ENCODE results near the gene RHBDL3. TPM values are rescaled to one million over a fixed set of nuclear protein-coding genes. Genes with fewer than 3 reads are reported as not detected.
"Not testable (repeated sequence)": the region's sequence is repeated elsewhere in the genome, so short reads cannot be mapped to it uniquely, and the experiment has no call there.

Gene RHBDL3
- total RNA-seq, 2 donors from 2014 or later, result 0.86 TPM; not detected in 1

DNA sequence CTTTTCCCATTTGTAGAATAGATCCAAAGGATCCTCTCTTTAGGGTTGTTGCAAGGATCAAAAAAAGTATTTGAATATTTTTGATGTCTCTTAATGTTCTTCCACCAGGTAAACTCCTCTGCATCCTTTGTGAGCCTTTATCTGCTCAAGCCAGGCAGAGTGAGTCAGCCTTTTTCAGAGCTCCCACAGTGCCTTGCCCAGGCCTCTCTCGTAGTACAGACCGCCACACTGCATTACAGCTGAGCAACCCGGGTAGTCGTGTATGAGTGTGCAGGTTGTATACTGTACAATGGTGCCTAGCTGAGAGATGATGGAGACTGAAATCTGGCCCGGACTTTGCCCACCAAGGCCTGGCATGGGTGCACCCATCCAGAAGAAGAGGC, 20.9 kb downstream of the RHBDL3 start:
- intact Hi-C loops (cut with DNase I), result no loop called here
- no peak for DNase-seq (ENCODE audit: low spot score)

DNA sequence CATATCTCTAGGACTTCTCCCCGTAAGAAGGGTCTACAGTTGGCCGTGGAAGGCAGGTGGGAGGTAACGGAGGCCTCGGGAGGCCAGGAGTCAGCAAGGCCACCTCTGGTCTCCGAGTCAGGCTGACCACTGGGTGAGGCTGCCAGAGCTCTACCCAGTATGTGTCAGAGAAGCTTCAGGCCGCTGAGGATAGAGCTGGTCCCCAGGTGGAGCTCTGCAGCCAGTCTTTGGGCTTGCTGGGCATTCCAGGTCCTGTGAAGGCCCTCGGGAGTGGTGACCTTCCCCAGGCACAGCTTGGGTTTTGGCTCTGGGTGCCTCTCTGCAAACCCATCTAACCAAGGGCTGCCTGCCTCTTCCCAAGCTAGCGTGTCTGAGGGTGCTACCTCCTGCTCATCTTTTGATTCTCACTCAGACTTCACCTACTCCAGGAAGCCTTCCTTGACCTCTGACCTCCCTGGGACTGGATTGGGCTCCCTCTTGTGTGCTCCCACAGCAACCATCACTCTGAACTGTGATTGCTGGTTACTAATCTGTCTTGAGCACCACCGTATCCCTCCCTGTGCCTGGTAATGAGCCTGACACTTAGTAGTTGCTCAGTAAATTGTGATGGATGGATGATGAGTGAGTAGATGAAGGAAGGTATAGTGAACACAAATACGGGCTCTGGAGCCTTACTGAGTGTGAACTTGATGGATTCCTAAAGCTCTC, 22.3 kb downstream of the RHBDL3 start:
- intact Hi-C loops (cut with DNase I), result no loop called here
- no peak for DNase-seq (ENCODE audit: low spot score)

DNA sequence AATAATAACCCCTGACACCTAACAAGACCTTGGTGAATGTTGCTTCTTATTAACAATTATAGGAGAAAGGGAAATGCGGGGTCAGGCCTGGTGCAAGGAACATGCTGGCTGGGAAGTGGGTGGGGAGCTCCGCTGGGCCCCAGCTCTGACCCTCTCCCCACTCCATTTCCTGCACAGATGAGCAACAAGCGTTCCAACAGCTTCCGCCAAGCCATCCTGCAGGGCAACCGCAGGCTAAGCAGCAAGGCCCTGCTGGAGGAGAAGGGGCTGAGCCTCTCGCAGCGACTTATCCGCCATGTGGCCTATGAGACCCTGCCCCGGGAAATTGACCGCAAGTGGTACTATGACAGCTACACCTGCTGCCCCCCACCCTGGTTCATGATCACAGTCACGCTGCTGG, 23.0 kb downstream of the RHBDL3 start:
- intact Hi-C loops (cut with DNase I), result no loop called here

DNA sequence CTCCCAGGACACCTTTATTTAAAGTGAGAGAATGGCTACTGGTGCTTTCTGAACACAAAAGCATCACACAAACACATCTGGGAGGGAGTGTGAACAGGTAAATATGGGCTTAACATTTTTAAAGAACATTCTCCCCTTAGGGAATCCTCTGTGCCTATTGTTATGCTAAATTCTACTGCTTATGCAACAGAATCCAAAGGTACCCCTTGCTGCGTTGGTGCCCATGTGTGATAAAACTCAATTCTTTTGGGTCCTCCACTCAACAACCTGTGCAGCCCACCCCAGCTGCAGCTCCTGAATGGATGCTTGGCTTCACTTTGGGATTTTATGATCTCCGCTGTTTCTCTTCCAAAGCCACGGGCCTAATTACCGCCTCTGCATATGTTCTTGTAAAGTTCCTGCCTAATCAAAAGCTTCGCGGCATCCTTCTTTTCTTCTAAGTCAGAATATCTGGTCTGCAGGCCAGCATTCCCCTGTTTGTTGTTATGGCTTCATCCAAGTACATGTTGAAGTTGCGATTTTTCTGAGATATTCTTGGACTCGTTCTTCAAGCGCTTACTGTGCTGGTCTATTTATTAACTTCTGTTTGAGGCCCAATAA, 23.9 kb downstream of the RHBDL3 start:
- no peak for DNase-seq (ENCODE audit: low spot score)
- intact Hi-C loops (cut with DNase I), result no loop called here

More for the DNA sequence above, 23.0 kb downstream of the RHBDL3 start:
- no peak for DNase-seq (ENCODE audit: low spot score)

DNA sequence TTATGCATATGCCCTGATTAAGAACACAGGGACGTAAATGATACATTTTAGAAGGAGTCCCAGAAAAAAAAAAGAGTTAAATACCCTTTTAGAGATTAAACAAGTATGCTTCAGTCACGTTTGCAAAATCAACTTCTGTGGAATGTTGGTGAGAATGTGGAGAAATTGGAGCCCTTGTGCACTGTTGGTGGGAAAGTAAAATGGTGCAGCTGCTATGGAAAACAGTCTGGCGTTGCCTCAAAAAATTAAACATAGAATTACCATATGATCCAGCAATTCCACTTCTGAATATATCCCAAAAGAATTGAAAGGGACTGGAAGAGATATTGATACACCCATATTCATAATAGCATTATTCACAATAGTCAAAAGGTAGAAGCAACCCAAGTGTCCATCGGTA, 26.5 kb downstream of the RHBDL3 start:
- intact Hi-C loops (cut with DNase I), result no loop called here
- no peak for DNase-seq (ENCODE audit: low spot score)

DNA sequence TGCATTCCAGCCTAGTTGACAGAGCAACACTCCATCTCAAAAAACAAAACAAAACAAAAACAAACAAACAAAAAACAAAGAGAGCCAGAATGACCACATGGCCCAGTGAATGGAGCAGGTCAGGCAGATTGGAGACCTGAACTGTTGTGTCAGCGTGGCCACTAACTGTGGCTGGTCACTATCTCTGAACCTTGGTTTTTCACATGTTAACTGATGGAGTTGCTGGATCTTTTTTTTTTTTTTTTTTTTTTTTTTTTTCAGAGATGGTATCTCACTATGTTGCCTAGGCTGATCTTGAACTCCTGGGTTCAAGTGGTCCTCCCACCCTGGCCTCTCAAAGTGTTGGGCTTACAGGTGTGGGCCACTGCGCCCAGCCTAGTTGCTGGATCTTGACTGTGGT, 31.8 kb downstream of the RHBDL3 start:
- intact Hi-C loops (cut with DNase I), result no loop called here
- DNase-seq (ENCODE audit: low spot score), result no peak

DNA sequence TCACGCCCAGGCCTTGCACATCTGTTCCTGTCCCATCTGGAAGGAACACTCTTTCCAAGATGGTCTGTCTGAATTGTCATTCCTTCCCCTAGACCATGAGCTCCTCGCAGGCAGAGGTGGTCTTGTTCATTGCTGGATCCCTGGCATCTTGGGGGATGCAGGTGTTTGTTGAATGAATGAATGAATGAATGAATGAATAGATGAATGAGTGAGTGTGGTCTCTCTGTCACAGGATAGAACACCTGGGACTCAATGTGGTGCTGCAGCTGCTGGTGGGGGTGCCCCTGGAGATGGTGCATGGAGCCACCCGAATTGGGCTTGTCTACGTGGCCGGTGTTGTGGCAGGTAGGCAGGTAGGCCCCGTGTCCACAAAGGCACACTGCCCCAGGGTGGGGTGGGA, 32.2 kb downstream of the RHBDL3 start:
- DNase-seq (ENCODE audit: low spot score), result no peak
- intact Hi-C loops (cut with DNase I), result no loop called here

DNA sequence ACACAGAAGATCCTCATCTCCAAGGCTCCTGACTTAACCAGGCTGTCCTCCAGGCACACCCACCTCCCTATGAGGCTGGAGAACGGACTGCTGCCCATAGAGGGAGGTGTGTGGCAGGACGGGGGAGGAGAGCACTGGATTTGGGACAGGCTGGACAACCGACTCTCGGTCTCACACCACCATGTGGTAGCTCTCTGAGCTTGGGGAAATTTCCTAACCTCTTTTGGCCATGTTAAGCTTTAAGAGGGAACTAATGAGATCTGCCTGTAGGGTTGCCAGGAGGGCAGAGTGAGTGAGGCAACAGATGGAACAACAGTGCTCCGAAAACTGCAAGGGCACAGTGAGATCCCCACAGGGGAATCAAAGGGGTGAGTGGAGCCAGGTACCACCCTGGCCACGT, 32.7 kb downstream of the RHBDL3 start:
- intact Hi-C loops (cut with DNase I), result no loop called here

DNA sequence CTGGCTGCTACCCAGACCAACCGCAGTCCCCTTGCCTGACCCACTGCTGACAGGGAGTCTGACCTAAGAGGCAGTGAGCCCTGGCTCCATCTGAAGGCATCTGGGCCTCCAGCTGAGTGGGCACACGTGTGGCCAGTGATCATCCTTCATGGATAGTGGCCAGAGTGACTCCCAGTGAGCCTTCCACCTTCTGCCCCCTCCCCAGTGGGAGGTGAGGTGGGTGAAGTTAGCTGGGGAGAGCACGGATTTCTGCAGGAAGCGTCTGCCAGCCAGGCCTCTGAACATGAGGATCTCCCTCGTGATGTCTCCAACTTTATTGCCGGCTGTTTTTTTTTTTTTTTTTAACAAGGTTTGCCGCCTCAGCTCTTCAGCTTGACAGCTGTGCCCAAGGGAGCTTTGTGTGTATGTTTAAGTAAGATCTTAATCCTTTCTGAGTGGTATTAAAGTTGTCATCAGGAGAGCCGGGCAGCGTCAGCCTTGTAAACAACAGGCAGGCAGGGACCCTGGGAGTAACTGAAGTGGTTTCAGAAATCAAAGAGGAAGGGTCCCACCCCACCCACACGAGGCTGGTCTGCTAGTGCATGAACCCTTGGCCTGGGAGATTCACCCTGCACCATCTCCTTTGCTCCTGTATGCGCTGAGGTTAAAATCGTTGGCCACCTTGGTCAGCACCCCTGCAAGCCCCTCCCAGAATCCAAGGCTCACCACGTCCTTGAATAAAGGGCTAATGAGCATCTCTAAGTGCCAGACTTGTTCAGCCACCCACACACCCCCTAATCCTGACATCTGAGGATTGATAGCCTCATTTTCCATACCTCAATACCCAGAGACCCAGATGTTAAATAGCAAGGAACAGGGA, 33.3 kb downstream of the RHBDL3 start:
- no peak for DNase-seq (ENCODE audit: low spot score)

More for the DNA sequence above, 32.7 kb downstream of the RHBDL3 start:
- DNase-seq (ENCODE audit: low spot score), result no peak

DNA sequence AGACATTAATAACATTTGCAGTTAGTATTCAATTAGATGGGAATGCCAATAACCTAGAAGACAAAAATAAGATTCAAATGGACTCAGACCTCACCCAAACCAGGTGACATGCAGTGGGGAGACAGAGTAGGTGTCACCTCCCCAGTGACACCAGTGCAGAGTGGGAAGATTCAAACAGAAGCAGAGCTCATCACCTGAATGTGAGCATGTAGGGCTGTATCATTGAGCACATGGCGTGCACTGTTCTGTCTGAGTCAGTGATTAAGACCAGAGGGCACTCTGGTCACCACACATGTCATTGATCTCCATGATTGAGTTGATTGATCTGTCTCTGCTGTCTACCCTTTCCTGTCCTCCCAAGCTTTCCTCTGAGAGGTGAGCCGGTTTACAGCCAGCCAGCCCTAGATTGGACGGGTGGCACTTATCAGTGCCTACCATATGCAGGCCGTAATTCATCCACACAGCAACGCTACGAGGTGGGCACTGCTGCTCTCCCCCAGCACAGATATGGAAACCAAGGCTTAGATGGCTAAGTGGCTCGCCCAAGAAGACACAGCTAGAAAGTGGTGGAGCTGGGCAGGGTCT, 34.0 kb downstream of the RHBDL3 start:
- intact Hi-C loops (cut with DNase I), result no loop called here
- no peak for DNase-seq (ENCODE audit: low spot score)

More for the DNA sequence above, 33.3 kb downstream of the RHBDL3 start:
- intact Hi-C loops (cut with DNase I), result no loop called here

DNA sequence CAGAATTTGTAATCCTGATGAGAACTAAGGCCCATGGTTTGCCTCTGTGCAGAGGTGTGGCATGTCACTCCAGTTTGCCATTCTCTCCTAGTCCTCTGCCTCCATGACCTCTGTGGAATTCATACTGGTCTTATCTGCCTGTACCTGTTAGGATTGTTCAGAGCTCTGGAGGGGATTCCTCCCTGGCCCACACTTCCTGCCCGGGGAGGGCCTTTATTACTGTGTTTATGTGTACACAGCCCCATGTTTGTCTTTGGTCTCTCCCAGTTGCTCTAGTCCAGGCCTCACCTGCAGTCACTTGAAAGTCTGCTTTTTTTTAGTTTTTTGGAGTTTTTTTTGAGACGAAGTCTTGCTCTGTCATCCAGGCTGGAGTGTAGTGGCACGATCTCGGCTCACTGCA, 36.4 kb downstream of the RHBDL3 start:
- intact Hi-C loops (cut with DNase I), result no loop called here
- DNase-seq (ENCODE audit: low spot score), result no peak

DNA sequence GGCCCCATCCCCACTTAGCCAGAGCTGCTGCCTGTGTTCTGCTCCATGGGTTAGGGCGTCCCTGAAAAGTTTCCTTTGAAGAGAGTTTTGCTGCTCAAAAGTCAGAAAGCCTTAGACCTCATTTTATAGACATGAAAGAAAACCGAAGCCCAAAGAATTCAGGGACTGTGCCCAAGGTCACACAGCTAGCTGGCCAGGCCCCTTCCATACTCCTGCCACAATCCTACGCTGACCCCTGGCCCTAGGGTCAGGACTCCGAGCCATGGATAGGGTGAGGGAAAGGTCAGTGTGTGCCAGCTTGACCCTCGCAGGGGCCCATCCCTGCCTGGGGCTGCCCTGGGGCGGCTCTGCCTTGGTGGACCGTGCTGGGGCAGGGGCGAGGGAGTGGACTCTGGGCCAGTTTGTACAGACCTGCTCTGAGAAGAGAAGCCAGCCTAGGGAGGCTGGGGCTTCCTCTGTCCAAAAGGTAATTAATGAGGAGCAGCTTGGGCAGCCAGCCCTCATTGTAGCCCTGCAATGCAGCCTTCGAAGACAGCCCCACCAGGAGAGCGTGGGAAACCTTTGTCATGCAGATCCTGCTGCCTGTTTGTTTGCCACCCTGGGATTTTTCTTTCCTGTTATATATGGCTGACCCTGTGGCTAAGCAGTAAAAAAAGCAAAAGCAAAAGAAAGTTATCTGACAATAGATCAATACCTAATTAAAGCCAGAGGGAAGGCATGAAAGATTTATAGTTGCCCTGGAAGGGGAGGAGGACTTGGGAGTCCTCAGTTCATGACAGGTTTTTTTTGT, 37.4 kb downstream of the RHBDL3 start:
- intact Hi-C loops (cut with DNase I), result no loop called here

DNA sequence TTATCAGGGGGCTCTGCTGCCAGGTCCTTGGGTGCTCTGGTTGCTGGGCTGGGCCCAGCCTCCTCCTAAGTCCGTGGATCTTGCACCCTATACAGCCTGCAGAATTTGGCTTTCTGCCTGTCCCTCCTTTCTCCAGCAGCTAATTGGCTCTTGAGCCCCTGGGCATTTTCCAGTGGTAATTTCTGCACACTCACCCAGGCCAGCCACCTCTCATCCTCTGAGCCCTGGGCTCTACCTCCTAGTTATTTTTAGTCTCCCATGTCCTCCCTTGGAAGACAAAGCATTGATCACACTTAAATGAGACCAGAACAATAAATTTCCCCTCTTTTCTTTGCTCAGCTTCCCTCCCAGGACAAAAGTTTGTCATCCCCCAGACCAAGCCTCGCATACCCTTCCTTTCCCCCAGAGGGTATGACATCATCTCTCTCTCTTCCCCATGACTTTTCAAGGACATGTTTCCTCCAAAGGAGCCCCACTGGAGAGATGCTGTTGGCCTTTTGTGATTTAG, 38.2 kb downstream of the RHBDL3 start:
- intact Hi-C loops (cut with DNase I), result no loop called here
- no peak for DNase-seq (ENCODE audit: low spot score)

More for the DNA sequence above, 37.4 kb downstream of the RHBDL3 start:
- no peak for DNase-seq (ENCODE audit: low spot score)

DNA sequence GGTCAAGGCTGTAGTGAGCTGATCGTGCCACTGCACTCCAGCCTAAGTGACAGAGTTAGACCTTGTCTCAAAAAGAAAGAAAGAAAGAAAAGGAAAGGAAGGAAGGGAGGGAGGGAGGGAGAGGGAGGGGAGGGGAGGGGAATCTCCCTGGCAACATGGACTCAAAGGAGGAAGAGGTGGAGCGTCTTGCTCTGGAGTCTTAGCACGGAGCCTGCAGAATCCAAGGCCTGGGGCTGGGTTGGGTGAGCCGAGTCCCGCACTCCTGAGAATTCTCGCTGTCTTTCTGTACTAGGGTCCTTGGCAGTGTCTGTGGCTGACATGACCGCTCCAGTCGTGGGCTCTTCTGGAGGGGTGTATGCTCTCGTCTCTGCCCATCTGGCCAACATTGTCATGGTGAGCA, 39.4 kb downstream of the RHBDL3 start:
- DNase-seq (ENCODE audit: low spot score), result no peak
- intact Hi-C loops (cut with DNase I), result no loop called here

DNA sequence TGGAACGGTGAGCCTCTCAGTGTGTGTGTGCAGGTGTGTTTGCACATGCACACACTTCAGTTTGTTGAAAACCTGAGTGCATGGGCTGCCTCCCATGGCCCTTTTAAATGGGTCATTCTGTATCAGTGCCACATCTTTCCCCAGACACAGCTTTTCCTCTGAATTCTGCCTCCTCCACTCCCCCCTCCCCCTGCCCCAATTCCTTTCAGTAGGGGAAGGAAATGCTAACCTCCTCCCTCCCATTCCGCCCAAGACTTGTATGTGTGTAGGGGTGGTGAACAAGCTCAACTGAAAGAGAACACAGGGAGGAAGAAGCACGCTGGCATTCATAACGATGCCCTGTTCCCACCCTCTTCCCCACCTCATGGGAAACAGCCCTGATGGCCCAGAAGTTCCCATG, 42.0 kb downstream of the RHBDL3 start:
- intact Hi-C loops (cut with DNase I), result no loop called here

DNA sequence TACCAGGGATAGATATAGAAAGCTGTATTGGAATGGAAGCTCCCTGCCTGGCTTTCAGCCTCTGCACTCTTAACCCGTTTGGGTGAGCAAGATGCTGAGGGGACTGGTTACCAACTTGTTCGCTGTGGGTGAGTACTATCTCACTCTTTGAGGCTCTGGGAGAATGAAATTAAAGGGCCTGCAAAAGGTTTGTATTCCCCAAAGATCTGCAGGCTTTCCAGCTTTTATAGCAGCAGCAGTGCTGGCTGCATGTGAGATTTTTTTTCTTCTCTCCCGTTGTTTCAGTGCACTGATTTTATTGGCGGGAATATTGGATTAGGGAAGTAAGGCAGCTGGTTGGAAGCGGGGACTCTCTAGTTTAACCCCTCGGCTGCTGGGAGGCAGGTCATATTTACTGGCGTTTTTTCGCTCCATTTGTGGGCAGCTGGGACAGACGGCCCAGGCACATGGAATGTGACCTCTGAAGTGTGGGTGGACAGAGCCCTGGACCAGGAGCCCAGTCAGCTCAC, 45.5 kb downstream of the RHBDL3 start:
- peak; percentile 18 for DNase-seq (ENCODE audit: low spot score)
- intact Hi-C loops (cut with DNase I), result no loop called here

More for the DNA sequence above, 42.0 kb downstream of the RHBDL3 start:
- DNase-seq (ENCODE audit: low spot score), result no peak

DNA sequence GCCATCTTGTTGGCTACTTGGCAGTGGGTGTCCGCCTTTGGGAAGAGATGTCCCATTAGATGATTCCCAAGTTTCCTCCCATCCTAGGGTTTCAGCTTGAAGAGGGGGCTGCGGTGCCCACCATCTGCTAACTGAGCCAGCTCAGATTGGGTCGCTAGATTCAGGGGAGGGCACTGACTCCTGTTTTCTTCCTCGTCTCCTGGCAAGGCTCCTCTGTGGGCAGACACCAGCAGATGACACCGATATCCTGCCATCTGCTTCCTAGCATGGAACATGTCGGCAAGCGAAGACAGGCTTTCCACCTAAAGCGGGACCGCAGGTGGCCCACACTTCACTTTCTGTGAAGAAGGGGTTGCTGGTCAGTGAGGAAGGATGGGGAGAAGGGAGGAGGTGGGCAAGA, 49.0 kb downstream of the RHBDL3 start:
- intact Hi-C loops (cut with DNase I), result no loop called here
- no peak for DNase-seq (ENCODE audit: low spot score)

DNA sequence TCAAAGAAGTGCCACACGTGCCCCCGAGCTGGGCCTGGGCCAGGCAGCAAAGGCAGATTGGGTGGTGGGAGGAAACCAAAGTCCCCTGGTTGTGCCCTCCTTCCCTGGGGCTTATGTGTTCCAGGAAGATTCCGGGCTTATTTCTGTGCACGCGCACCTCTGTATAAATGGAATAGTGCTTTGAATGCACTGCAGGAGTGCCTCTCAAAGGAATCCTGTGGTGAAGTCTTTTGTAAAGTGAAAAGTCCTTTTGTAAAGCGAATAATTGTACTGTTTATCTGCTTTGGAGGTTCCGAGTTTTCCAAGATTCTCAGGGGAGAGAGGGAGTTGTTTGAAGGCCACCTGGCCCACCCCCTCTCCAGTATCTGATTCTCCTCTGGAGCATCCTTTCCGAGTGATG, 49.5 kb downstream of the RHBDL3 start:
- peak; percentile 72 for DNase-seq (ENCODE audit: low spot score)
- intact Hi-C loops (cut with DNase I), result no loop called here

DNA sequence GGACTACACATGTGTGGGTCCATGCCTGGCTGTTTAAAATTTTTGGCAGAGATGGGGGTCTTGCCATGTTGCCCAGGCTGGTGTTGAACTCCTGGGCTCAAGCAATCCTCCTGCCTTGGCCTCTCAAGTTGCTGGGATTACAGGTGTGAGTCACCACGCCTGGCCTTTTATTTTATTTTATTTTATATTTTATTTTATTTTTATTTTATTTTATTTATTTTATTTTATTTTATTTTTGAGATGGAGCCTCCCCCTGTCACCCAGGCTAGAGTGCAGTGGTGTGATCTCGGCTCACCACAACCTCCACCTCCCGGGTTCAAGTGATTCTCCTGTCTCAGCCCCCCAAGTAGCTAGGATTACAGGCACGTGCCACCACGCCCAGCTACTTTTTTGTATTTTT, 51.0 kb downstream of the RHBDL3 start:
- intact Hi-C loops (cut with DNase I), result not testable (repeated sequence)
- peak; percentile 11 for DNase-seq (ENCODE audit: low spot score)
